H9 (cell line): Measurements from ENCODE around the gene CNTN2. TPM values are rescaled to one million over a fixed set of nuclear protein-coding genes. Genes with fewer than 3 reads are reported as not detected.

Source experiments
- DNase-seq: peaks from one replicate; pipeline ENCODE4 v3.0.0-alpha.2; 2017
- H2AFZ ChIP-seq: one replicate; pipeline ENCODE4 v1.6.1; 2013; ENCODE audit warnings: mild to moderate bottlenecking, low read length, control low read depth, moderate library complexity
- H2AK5ac ChIP-seq: 2 replicates; pipeline ENCODE4 v1.6.1; 2013; ENCODE audit warnings: low read length, control low read depth, mixed read lengths; ENCODE audit not compliant: insufficient read length
- H2BK120ac ChIP-seq: one replicate; pipeline ENCODE4 v1.6.1; 2013; ENCODE audit warnings: low read depth, mild to moderate bottlenecking, low read length, control low read depth, inconsistent platforms; ENCODE audit not compliant: poor library complexity, severe bottlenecking
- H2BK12ac ChIP-seq: 2 replicates; pipeline ENCODE4 v1.6.1; 2013; ENCODE audit warnings: low read length, control low read depth, mixed read lengths, low read depth; ENCODE audit not compliant: insufficient read length
- H2BK15ac ChIP-seq: 2 replicates; pipeline ENCODE4 v1.6.1; 2013; ENCODE audit warnings: low read depth, low read length, control low read depth
- H2BK20ac ChIP-seq: one replicate; pipeline ENCODE4 v1.6.1; 2013; ENCODE audit warnings: low read depth, mild to moderate bottlenecking, low read length, control low read depth, inconsistent platforms; ENCODE audit not compliant: poor library complexity, severe bottlenecking
- H2BK5ac ChIP-seq: 2 replicates; pipeline ENCODE4 v1.6.1; 2013; ENCODE audit warnings: low read length, control low read depth, mixed read lengths; ENCODE audit not compliant: insufficient read length
- H3K14ac ChIP-seq: 2 replicates; pipeline ENCODE4 v1.6.1; 2013; ENCODE audit warnings: low read length, control low read depth; ENCODE audit not compliant: insufficient read depth
- H3K18ac ChIP-seq: 2 replicates; pipeline ENCODE4 v1.6.1; 2013; ENCODE audit warnings: low read depth, mild to moderate bottlenecking, mixed read lengths, low read length, control low read depth; ENCODE audit not compliant: insufficient read length
- H3K23ac ChIP-seq: 2 replicates; pipeline ENCODE4 v1.6.1; 2013; ENCODE audit warnings: low read length, control low read depth, mixed read lengths, low read depth; ENCODE audit not compliant: insufficient read length
- H3K23me2 ChIP-seq: 2 replicates; pipeline ENCODE4 v1.6.1; 2013; ENCODE audit warnings: low read depth, mild to moderate bottlenecking, mixed read lengths, low read length, control low read depth; ENCODE audit not compliant: insufficient read length, poor library complexity, severe bottlenecking
- H3K27ac ChIP-seq: 2 replicates; pipeline ENCODE4 v1.5.1; 2013; ENCODE audit warnings: low read length, control low read depth, mixed read lengths, low read depth; ENCODE audit not compliant: insufficient read length
- H3K27me3 ChIP-seq: 2 replicates; pipeline ENCODE4 v1.6.1; 2013; ENCODE audit warnings: low read length, control low read depth, inconsistent platforms; ENCODE audit not compliant: insufficient read depth
- H3K4ac ChIP-seq: 2 replicates; pipeline ENCODE4 v1.6.1; 2013; ENCODE audit warnings: low read depth, mild to moderate bottlenecking, control low read depth, inconsistent platforms, low read length, moderate library complexity
- H3K4me1 ChIP-seq: 2 replicates; pipeline ENCODE4 v1.6.1; 2013; ENCODE audit warnings: low read length, control low read depth, inconsistent platforms; ENCODE audit not compliant: insufficient read depth
- H3K4me2 ChIP-seq: 2 replicates; pipeline ENCODE4 v1.6.1; 2013; ENCODE audit warnings: low read length, control low read depth, mixed read lengths; ENCODE audit not compliant: insufficient read length, insufficient read depth
- H3K56ac ChIP-seq: 2 replicates; pipeline ENCODE4 v1.6.1; 2013; ENCODE audit warnings: low read depth, mild to moderate bottlenecking, mixed read lengths, low read length, control low read depth; ENCODE audit not compliant: insufficient read length
- H3K79me1 ChIP-seq: 2 replicates; pipeline ENCODE4 v1.6.1; 2013; ENCODE audit warnings: low read depth, mild to moderate bottlenecking, moderate library complexity, low read length, control low read depth, inconsistent platforms; ENCODE audit not compliant: insufficient read depth, poor library complexity, severe bottlenecking
- H3K79me2 ChIP-seq: 2 replicates; pipeline ENCODE4 v1.6.1; 2013; ENCODE audit warnings: low read length, control low read depth, inconsistent platforms; ENCODE audit not compliant: insufficient read depth
- H3K9ac ChIP-seq: 2 replicates; pipeline ENCODE4 v1.6.1; 2013; ENCODE audit warnings: low read length, control low read depth, mixed read lengths; ENCODE audit not compliant: insufficient read length; ENCODE audit errors: extremely low read depth
- H3K9me3 ChIP-seq: one replicate; pipeline ENCODE4 v1.6.1; 2013; ENCODE audit warnings: low read depth, low read length, inconsistent platforms; ENCODE audit not compliant: control insufficient read depth
- H3T11ph ChIP-seq: one replicate; pipeline ENCODE4 v1.6.1; 2013; ENCODE audit warnings: mild to moderate bottlenecking, low read length, control low read depth, inconsistent platforms
- H4K20me1 ChIP-seq: one replicate; pipeline ENCODE4 v1.6.1; 2013; ENCODE audit not compliant: control insufficient read depth, insufficient read length, insufficient read depth
- H4K5ac ChIP-seq: 2 replicates; pipeline ENCODE4 v1.6.1; 2013; ENCODE audit warnings: low read depth, mild to moderate bottlenecking, mixed read lengths, low read length, control low read depth; ENCODE audit not compliant: insufficient read length
- H4K8ac ChIP-seq: replicated peaks from 2 replicates; pipeline ENCODE4 v1.6.1; 2013; ENCODE audit warnings: low read length, control low read depth, mixed read lengths, low read depth; ENCODE audit not compliant: insufficient read length
- H4K91ac ChIP-seq: 2 replicates; pipeline ENCODE4 v1.6.1; 2013; ENCODE audit warnings: low read depth, mild to moderate bottlenecking, moderate library complexity, mixed read lengths, low read length, control low read depth; ENCODE audit not compliant: insufficient read length
- H3K27ac Mint-ChIP-seq, 3 experiments: 2 replicates in 2 of 3; 3 replicates in 1 of 3; pipeline ENCODE4 v1.8.0; 2020 to 2021; ENCODE audit warnings: mixed read lengths in 3 of 3, mild to moderate bottlenecking in 1 of 3, moderate library complexity in 1 of 3
- H3K27me3 Mint-ChIP-seq: 2 replicates; pipeline ENCODE4 v1.8.0; 2021; ENCODE audit warnings: low read depth, mild to moderate bottlenecking, moderate library complexity, mixed read lengths
- H3K36me3 Mint-ChIP-seq, 3 experiments: 2 replicates in 2 of 3; 3 replicates in 1 of 3; pipeline ENCODE4 v1.8.0; 2020 to 2021; ENCODE audit warnings: low read depth in 3 of 3, mixed read lengths in 3 of 3; ENCODE audit not compliant: insufficient read depth in 1 of 3
- H3K4me1 Mint-ChIP-seq, 2 experiments: 2 replicates each; pipeline ENCODE4 v1.8.0; 2020; ENCODE audit warnings: mixed read lengths in 2 of 2
- H3K4me3 Mint-ChIP-seq, 2 experiments: 2 replicates in 1 of 2; 3 replicates in 1 of 2; pipeline ENCODE4 v1.8.0; 2020 to 2021; ENCODE audit warnings: mild to moderate bottlenecking in 2 of 2, mixed read lengths in 2 of 2, moderate library complexity in 1 of 2
- H3K9me3 Mint-ChIP-seq, 2 experiments: 2 replicates in 1 of 2; 3 replicates in 1 of 2; pipeline ENCODE4 v1.8.0; 2020; ENCODE audit warnings: mild to moderate bottlenecking in 2 of 2, mixed read lengths in 2 of 2, moderate library complexity in 1 of 2
- WGBS: extraction: QIAGEN DNeasy Blood & Tissue Kit; methylation state at CpG from one replicate; pipeline ENCODE4 v1.1.7; 2013; ENCODE audit warnings: missing lambda C conversion rate, low lambda C conversion rate, mixed read lengths; ENCODE audit not compliant: insufficient read length; ENCODE audit errors: extremely low coverage; 5-methylcytosine and 5-hydroxymethylcytosine counted together
- total RNA-seq: library from RNA; stranded (reverse); gene quantifications from 2 replicates; pipeline ENCODE4 v1.2.1, GENCODE V29; 2021
- TF ChIP-seq, protein P1 (sequence below): fragments of 200-600 bp; sonication (generic); conservative IDR thresholded peaks from 3 replicates; pipeline ENCODE4 v1.8.0; 2021; ENCODE audit warnings: antibody characterized with exemption, mild to moderate bottlenecking

CNTN2 gene
- total RNA-seq, 1 experiment from 2014 or later, result 0.42 TPM

DNA sequence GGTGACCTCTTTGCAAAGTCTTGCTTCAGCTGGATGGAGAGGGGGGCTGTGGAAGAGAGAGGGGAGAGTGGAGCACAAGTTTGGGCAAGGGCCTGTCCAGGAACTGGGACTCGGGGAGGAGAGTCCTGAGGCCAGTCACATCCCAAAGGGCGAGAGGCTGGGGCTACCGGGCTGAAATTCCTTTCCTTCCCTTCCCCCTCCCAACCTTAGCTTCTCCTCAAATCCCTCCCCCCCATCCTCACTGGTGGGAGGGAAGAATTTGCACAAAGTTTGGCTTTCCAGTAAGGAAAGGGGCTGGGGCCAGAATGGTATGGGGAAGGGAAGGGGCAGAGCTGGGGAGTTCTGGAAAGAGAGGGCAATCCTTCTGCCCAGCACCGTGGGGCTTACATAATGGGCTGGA lies 854 bp downstream of the CNTN2 start:
- Histone ChIP-seq H3K79me1 (no peaks in the 10 kb centered on the region), H3T11ph (no peak overlapping the region), H3K18ac (no peak overlapping the region), H2AFZ (no peak overlapping the region), H3K23me2 (no peaks in the 10 kb centered on the region), H2BK120ac (no peak overlapping the region), H3K23ac (no peak overlapping the region), H4K8ac (no peak overlapping the region), H2BK12ac (no peak overlapping the region), H3K79me2 (no peaks in the 10 kb centered on the region), H2AK5ac (no peak overlapping the region), H3K14ac (no peak overlapping the region), H3K4ac (no peak overlapping the region), H2BK15ac (no peak overlapping the region), H4K91ac (no peak overlapping the region), H2BK5ac (no peak overlapping the region), H4K20me1 (peaks cover 4% of the 10 kb centered on the region), H2BK20ac (no peak overlapping the region), H3K27ac (no peak overlapping the region), H3K9ac (no peak overlapping the region), H3K9me3 (no peaks in the 10 kb centered on the region), H3K56ac (no peak overlapping the region), H3K4me1 (peaks cover 12% of the 10 kb centered on the region; the same call in 1 of the 2 replicates), H3K27me3 (no peaks in the 10 kb centered on the region; the same call in 1 of the 2 replicates), H3K4me2 (peak overlapping the region; percentile 32), H4K5ac (no peak overlapping the region)
- TF ChIP-seq, protein P1, sequence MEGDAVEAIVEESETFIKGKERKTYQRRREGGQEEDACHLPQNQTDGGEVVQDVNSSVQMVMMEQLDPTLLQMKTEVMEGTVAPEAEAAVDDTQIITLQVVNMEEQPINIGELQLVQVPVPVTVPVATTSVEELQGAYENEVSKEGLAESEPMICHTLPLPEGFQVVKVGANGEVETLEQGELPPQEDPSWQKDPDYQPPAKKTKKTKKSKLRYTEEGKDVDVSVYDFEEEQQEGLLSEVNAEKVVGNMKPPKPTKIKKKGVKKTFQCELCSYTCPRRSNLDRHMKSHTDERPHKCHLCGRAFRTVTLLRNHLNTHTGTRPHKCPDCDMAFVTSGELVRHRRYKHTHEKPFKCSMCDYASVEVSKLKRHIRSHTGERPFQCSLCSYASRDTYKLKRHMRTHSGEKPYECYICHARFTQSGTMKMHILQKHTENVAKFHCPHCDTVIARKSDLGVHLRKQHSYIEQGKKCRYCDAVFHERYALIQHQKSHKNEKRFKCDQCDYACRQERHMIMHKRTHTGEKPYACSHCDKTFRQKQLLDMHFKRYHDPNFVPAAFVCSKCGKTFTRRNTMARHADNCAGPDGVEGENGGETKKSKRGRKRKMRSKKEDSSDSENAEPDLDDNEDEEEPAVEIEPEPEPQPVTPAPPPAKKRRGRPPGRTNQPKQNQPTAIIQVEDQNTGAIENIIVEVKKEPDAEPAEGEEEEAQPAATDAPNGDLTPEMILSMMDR, result no peak
- no peak for DNase-seq
- peaks cover 35 to 42% of the 10 kb centered on the region in 2 experiments for H3K4me1 Mint-ChIP-seq
- WGBS, result no CpG with 5 or more reads among the region's 4 CpGs
- peak overlapping the region in 1 of 2 experiments; percentile 71; a peak in 2 of 5 replicates for H3K4me3 Mint-ChIP-seq
- no peaks in the 10 kb centered on the region for H3K36me3 Mint-ChIP-seq
- H3K27ac Mint-ChIP-seq, result no peak overlapping the region
- H3K9me3 Mint-ChIP-seq, result no peaks in the 10 kb centered on the region; a peak in 1 of 5 replicates
- H3K27me3 Mint-ChIP-seq, result peaks cover 81% of the 10 kb centered on the region
